ENCODE measurements around the gene SDK2.
"Not testable (repeated sequence)": the region's sequence is repeated elsewhere in the genome, so short reads cannot be mapped to it uniquely, and the experiment has no call there.

Gene SDK2

GRCh38 chr17:73341350-73342049 lies 302.7 kb downstream of the SDK2 start:
- Histone ChIP-seq H3K4me3 (ENCODE audit: low read length) (no peak overlapping the region), H3K9me3 (ENCODE audit: control insufficient read depth, low read length) (no peaks in the 10 kb centered on the region), H3K9ac (ENCODE audit: low read length) (no peak overlapping the region), H3K27me3 (replicated peaks; ENCODE audit: control insufficient read depth, insufficient read depth, low read length) (no peaks in the 10 kb centered on the region), H3K4me1 (ENCODE audit: control insufficient read depth, insufficient read depth, low read length) (peaks cover 65% of the 10 kb centered on the region), H3K36me3 (ENCODE audit: control insufficient read depth, insufficient read depth, low read length, severe bottlenecking) (no peaks in the 10 kb centered on the region)
- no peak for DNase-seq (ENCODE audit: low read depth)

- no peaks in the 10 kb centered on the region for H3K27me3 ChIP-seq (replicated peaks; ENCODE audit: control insufficient read depth, insufficient read depth, low read length)
- H3K36me3 ChIP-seq (ENCODE audit: control insufficient read depth, insufficient read depth, low read length, severe bottlenecking) = no peaks in the 10 kb centered on the region
- H3K9ac ChIP-seq (ENCODE audit: low read length) = peak overlapping the region; percentile 42
- peak; percentile 96 for DNase-seq (ENCODE audit: low read depth)
- peaks cover 65% of the 10 kb centered on the region for H3K4me1 ChIP-seq (ENCODE audit: control insufficient read depth, insufficient read depth, low read length)
- H3K9me3 ChIP-seq (ENCODE audit: control insufficient read depth, low read length) = no peaks in the 10 kb centered on the region
- H3K4me3 ChIP-seq (ENCODE audit: low read length) = peak overlapping the region; percentile 9
Measured at GRCh38 chr17:73340093-73340596, 304.1 kb downstream of the SDK2 start.

- Histone ChIP-seq H3K9ac (ENCODE audit: low read length) (peak overlapping the region; percentile 52), H3K9me3 (ENCODE audit: control insufficient read depth, low read length) (no peaks in the 10 kb centered on the region), H3K27me3 (replicated peaks; ENCODE audit: control insufficient read depth, insufficient read depth, low read length) (no peaks in the 10 kb centered on the region), H3K36me3 (ENCODE audit: control insufficient read depth, insufficient read depth, low read length, severe bottlenecking) (no peaks in the 10 kb centered on the region), H3K4me1 (ENCODE audit: control insufficient read depth, insufficient read depth, low read length) (peaks cover 66% of the 10 kb centered on the region), H3K4me3 (ENCODE audit: low read length) (no peak overlapping the region)
- DNase-seq (ENCODE audit: low read depth) = no peak
Measured at GRCh38 chr17:73338566-73339197, 305.6 kb downstream of the SDK2 start.

- no peaks in the 10 kb centered on the region for H3K36me3 ChIP-seq (ENCODE audit: control insufficient read depth, insufficient read depth, low read length, severe bottlenecking)
- H3K27me3 ChIP-seq (replicated peaks; ENCODE audit: control insufficient read depth, insufficient read depth, low read length) = no peaks in the 10 kb centered on the region
- DNase-seq (ENCODE audit: low read depth) = peak; percentile 56
- peaks cover 61% of the 10 kb centered on the region for H3K4me1 ChIP-seq (ENCODE audit: control insufficient read depth, insufficient read depth, low read length)
- no peak overlapping the region for H3K4me3 ChIP-seq (ENCODE audit: low read length)
- H3K9ac ChIP-seq (ENCODE audit: low read length) = peak overlapping the region; percentile 52
- H3K9me3 ChIP-seq (ENCODE audit: control insufficient read depth, low read length) = no peaks in the 10 kb centered on the region
Measured at GRCh38 chr17:73338050-73338521, 306.2 kb downstream of the SDK2 start.

- Histone ChIP-seq H3K36me3 (ENCODE audit: control insufficient read depth, insufficient read depth, low read length, severe bottlenecking) (no peaks in the 10 kb centered on the region), H3K4me3 (ENCODE audit: low read length) (no peak overlapping the region), H3K27me3 (replicated peaks; ENCODE audit: control insufficient read depth, insufficient read depth, low read length) (no peaks in the 10 kb centered on the region), H3K9ac (ENCODE audit: low read length) (no peak overlapping the region), H3K4me1 (ENCODE audit: control insufficient read depth, insufficient read depth, low read length) (peaks cover 56% of the 10 kb centered on the region), H3K9me3 (ENCODE audit: control insufficient read depth, low read length) (no peaks in the 10 kb centered on the region)
- DNase-seq (ENCODE audit: low read depth) = no peak
Measured at GRCh38 chr17:73337330-73337710, 306.9 kb downstream of the SDK2 start.

- H3K9ac ChIP-seq (ENCODE audit: low read length) = no peak overlapping the region
- H3K9me3 ChIP-seq (ENCODE audit: control insufficient read depth, low read length) = no peaks in the 10 kb centered on the region
- peaks cover 50% of the 10 kb centered on the region for H3K4me1 ChIP-seq (ENCODE audit: control insufficient read depth, insufficient read depth, low read length)
- H3K36me3 ChIP-seq (ENCODE audit: control insufficient read depth, insufficient read depth, low read length, severe bottlenecking) = no peaks in the 10 kb centered on the region
- H3K27me3 ChIP-seq (replicated peaks; ENCODE audit: control insufficient read depth, insufficient read depth, low read length) = no peaks in the 10 kb centered on the region
- no peak overlapping the region for H3K4me3 ChIP-seq (ENCODE audit: low read length)
- DNase-seq (ENCODE audit: low read depth) = no peak
Measured at GRCh38 chr17:73336408-73337329, 307.6 kb downstream of the SDK2 start.

GRCh38 chr17:73335591-73336407 lies 308.4 kb downstream of the SDK2 start:
- H3K27me3 ChIP-seq (replicated peaks; ENCODE audit: control insufficient read depth, insufficient read depth, low read length) = no peaks in the 10 kb centered on the region
- peaks cover 42% of the 10 kb centered on the region for H3K4me1 ChIP-seq (ENCODE audit: control insufficient read depth, insufficient read depth, low read length)
- DNase-seq (ENCODE audit: low read depth) = no peak
- no peaks in the 10 kb centered on the region for H3K36me3 ChIP-seq (ENCODE audit: control insufficient read depth, insufficient read depth, low read length, severe bottlenecking)
- H3K4me3 ChIP-seq (ENCODE audit: low read length) = no peak overlapping the region
- H3K9me3 ChIP-seq (ENCODE audit: control insufficient read depth, low read length) = no peaks in the 10 kb centered on the region
- no peak overlapping the region for H3K9ac ChIP-seq (ENCODE audit: low read length)

GRCh38 chr17:73334771-73335513 lies 309.3 kb downstream of the SDK2 start:
- Histone ChIP-seq H3K36me3 (ENCODE audit: control insufficient read depth, insufficient read depth, low read length, severe bottlenecking) (no peaks in the 10 kb centered on the region), H3K9ac (ENCODE audit: low read length) (no peak overlapping the region), H3K4me3 (ENCODE audit: low read length) (no peak overlapping the region), H3K4me1 (ENCODE audit: control insufficient read depth, insufficient read depth, low read length) (peaks cover 34% of the 10 kb centered on the region), H3K9me3 (ENCODE audit: control insufficient read depth, low read length) (no peaks in the 10 kb centered on the region), H3K27me3 (replicated peaks; ENCODE audit: control insufficient read depth, insufficient read depth, low read length) (no peaks in the 10 kb centered on the region)
- DNase-seq (ENCODE audit: low read depth) = no peak

GRCh38 chr17:73333445-73333844 lies 310.8 kb downstream of the SDK2 start:
- peak; percentile 58 for DNase-seq (ENCODE audit: low read depth)
- not testable (repeated sequence) for H3K27me3 ChIP-seq (replicated peaks; ENCODE audit: control insufficient read depth, insufficient read depth, low read length); H3K36me3 ChIP-seq (ENCODE audit: control insufficient read depth, insufficient read depth, low read length, severe bottlenecking); H3K4me3 ChIP-seq (ENCODE audit: low read length); H3K9me3 ChIP-seq (ENCODE audit: control insufficient read depth, low read length)
- Histone ChIP-seq H3K9ac (ENCODE audit: low read length) (peak overlapping the region; percentile 63), H3K4me1 (ENCODE audit: control insufficient read depth, insufficient read depth, low read length) (peaks cover 21% of the 10 kb centered on the region)

GRCh38 chr17:73331060-73331459 lies 313.2 kb downstream of the SDK2 start:
- no peaks in the 10 kb centered on the region for H3K27me3 ChIP-seq (replicated peaks; ENCODE audit: control insufficient read depth, insufficient read depth, low read length)
- DNase-seq (ENCODE audit: low read depth) = no peak
- no peak overlapping the region for H3K4me3 ChIP-seq (ENCODE audit: low read length)
- H3K36me3 ChIP-seq (ENCODE audit: control insufficient read depth, insufficient read depth, low read length, severe bottlenecking) = no peaks in the 10 kb centered on the region
- H3K9ac ChIP-seq (ENCODE audit: low read length) = no peak overlapping the region
- no peaks in the 10 kb centered on the region for H3K9me3 ChIP-seq (ENCODE audit: control insufficient read depth, low read length)
- H3K4me1 ChIP-seq (ENCODE audit: control insufficient read depth, insufficient read depth, low read length) = peaks cover 13% of the 10 kb centered on the region
